Neural crest cell (in vitro differentiated cells): ENCODE data around the gene OS9. TPM values are rescaled to one million over a fixed set of nuclear protein-coding genes. Genes with fewer than 3 reads are reported as not detected.

Source experiments
- DNase-seq: peaks from one replicate; pipeline ENCODE4 v3.0.0; 2021; ENCODE audit warnings: low read depth, mixed read lengths, low spot score
- H3K27ac Mint-ChIP-seq: one replicate; pipeline ENCODE4 v1.8.0; 2021; ENCODE audit warnings: mild to moderate bottlenecking, mixed read lengths; ENCODE audit not compliant: unreplicated experiment
- H3K27me3 Mint-ChIP-seq: 2 replicates; pipeline ENCODE4 v1.8.0; 2021; ENCODE audit warnings: low read depth, mild to moderate bottlenecking, mixed read lengths
- H3K36me3 Mint-ChIP-seq: 2 replicates; pipeline ENCODE4 v1.8.0; 2021; ENCODE audit warnings: low read depth, mild to moderate bottlenecking, mixed read lengths
- H3K4me1 Mint-ChIP-seq: 2 replicates; pipeline ENCODE4 v1.8.0; 2021; ENCODE audit warnings: mixed read lengths
- H3K4me3 Mint-ChIP-seq: one replicate; pipeline ENCODE4 v1.8.0; 2021; ENCODE audit warnings: mild to moderate bottlenecking, mixed read lengths
- H3K9me3 Mint-ChIP-seq: 2 replicates; pipeline ENCODE4 v1.8.0; 2021; ENCODE audit warnings: mixed read lengths
- CTCF ChIP-seq: fragments of 200-600 bp; sonication (generic); conservative IDR thresholded peaks from 2 replicates; pipeline ENCODE4 v1.5.0; 2021; ENCODE audit warnings: antibody characterized with exemption, mild to moderate bottlenecking
- total RNA-seq: library from RNA; stranded (reverse); gene quantifications from 2 replicates; pipeline ENCODE4 v1.2.1, GENCODE V29; 2021

OS9 gene
- total RNA-seq, 1 donor from 2014 or later, result 135 TPM

GRCh38 chr12:57735952-57736740 lies 42.2 kb downstream of the OS9 start:
- Mint-ChIP-seq H3K4me1 (peaks cover 21% of the 10 kb centered on the region), H3K27ac (no peak overlapping the region), H3K36me3 (no peaks in the 10 kb centered on the region), H3K27me3 (peaks cover 91% of the 10 kb centered on the region), H3K9me3 (no peaks in the 10 kb centered on the region), H3K4me3 (peak overlapping the region; percentile 70)
- TF ChIP-seq CTCF, result peak; percentile 29
- peak; percentile 39 for DNase-seq

- Mint-ChIP-seq H3K36me3 (no peaks in the 10 kb centered on the region), H3K27ac (no peak overlapping the region), H3K4me3 (peak overlapping the region; percentile 70), H3K27me3 (peaks cover 91% of the 10 kb centered on the region), H3K4me1 (peaks cover 21% of the 10 kb centered on the region), H3K9me3 (no peaks in the 10 kb centered on the region)
- no peak for TF ChIP-seq CTCF
- DNase-seq, result no peak
These were observed 43.0 kb downstream of the OS9 start for GRCh38 chr12:57736741-57737466.

GRCh38 chr12:57737467-57738460 lies 43.8 kb downstream of the OS9 start:
- Mint-ChIP-seq H3K27ac (no peak overlapping the region), H3K4me1 (peaks cover 21% of the 10 kb centered on the region), H3K9me3 (no peaks in the 10 kb centered on the region), H3K27me3 (peaks cover 90% of the 10 kb centered on the region), H3K36me3 (no peaks in the 10 kb centered on the region), H3K4me3 (no peak overlapping the region)
- TF ChIP-seq CTCF, result peak; percentile 45
- peak; percentile 37 for DNase-seq

GRCh38 chr12:57738661-57739237 lies 44.8 kb downstream of the OS9 start, which contains the start of gene AGAP2:
Gene AGAP2, minus strand, starts transcription at chr12:57738742. Its CDS starts 496 bp downstream, at chr12:57738246.
- DNase-seq, result peak; percentile 45
- H3K9me3 Mint-ChIP-seq, result no peaks in the 10 kb centered on the region
- peaks cover 21% of the 10 kb centered on the region for H3K4me1 Mint-ChIP-seq
- no peak within 1 kb of the TSS for H3K27ac Mint-ChIP-seq
- TF ChIP-seq CTCF, result no peak
- no peaks in the 10 kb centered on the region for H3K36me3 Mint-ChIP-seq
- peak within 1 kb of the TSS; percentile 86 for H3K4me3 Mint-ChIP-seq
- H3K27me3 Mint-ChIP-seq, result peaks cover 88% of the 10 kb centered on the region

GRCh38 chr12:57739387-57739786 lies 45.5 kb downstream of the OS9 start:
- Mint-ChIP-seq H3K4me3 (peak overlapping the region; percentile 86), H3K4me1 (peaks cover 24% of the 10 kb centered on the region), H3K27ac (no peak overlapping the region), H3K36me3 (no peaks in the 10 kb centered on the region), H3K9me3 (no peaks in the 10 kb centered on the region), H3K27me3 (peaks cover 88% of the 10 kb centered on the region)
- TF ChIP-seq CTCF, result no peak
- no peak for DNase-seq
